Smooth muscle cell (in vitro differentiated cells): Measurements from ENCODE around the gene RASSF7. TPM values are rescaled to one million over a fixed set of nuclear protein-coding genes. Genes with fewer than 3 reads are reported as not detected.

ENCODE experiments used
- DNase-seq: peaks from one replicate; lab custom pipeline; 2025; ENCODE audit not compliant: unreplicated experiment; lab: John Stamatoyannopoulos, UW
- H2AFZ ChIP-seq: fragments of 200-600 bp; sonication (generic); 2 replicates; pipeline ENCODE4 v1.6.0; 2016; ENCODE audit warnings: antibody characterized with exemption, low read depth, mild to moderate bottlenecking
- H3F3A ChIP-seq: fragments of 200-600 bp; sonication (generic); 2 replicates; pipeline ENCODE4 v1.6.0; 2017; ENCODE audit warnings: antibody characterized with exemption, low read depth
- H3K27ac ChIP-seq: fragments of 200-600 bp; sonication (generic); 2 replicates; pipeline ENCODE4 v1.5.1; 2016; ENCODE audit warnings: low read depth, mild to moderate bottlenecking
- H3K27me3 ChIP-seq: fragments of 200-600 bp; sonication (generic); 2 replicates; pipeline ENCODE4 v1.6.1; 2016; ENCODE audit warnings: low read depth, mild to moderate bottlenecking
- H3K36me3 ChIP-seq: fragments of 200-600 bp; sonication (generic); 2 replicates; pipeline ENCODE4 v1.5.1; 2016; ENCODE audit warnings: low read depth
- H3K4me1 ChIP-seq: fragments of 200-600 bp; sonication (generic); 2 replicates; pipeline ENCODE4 v1.5.1; 2016; ENCODE audit warnings: low read depth
- H3K4me2 ChIP-seq: fragments of 200-600 bp; sonication (generic); 2 replicates; pipeline ENCODE4 v1.6.0; 2016; ENCODE audit warnings: mild to moderate bottlenecking
- H3K4me3 ChIP-seq: fragments of 200-600 bp; sonication (generic); 2 replicates; pipeline ENCODE4 v1.5.1; 2016; ENCODE audit warnings: mild to moderate bottlenecking
- H3K79me2 ChIP-seq: fragments of 200-600 bp; sonication (generic); 2 replicates; pipeline ENCODE4 v1.6.0; 2016; ENCODE audit warnings: low read depth, mild to moderate bottlenecking
- H3K9ac ChIP-seq: fragments of 200-600 bp; sonication (generic); 2 replicates; pipeline ENCODE4 v1.6.0; 2016; ENCODE audit warnings: low read depth
- H3K9me3 ChIP-seq: fragments of 200-600 bp; sonication (generic); replicated peaks from 2 replicates; pipeline ENCODE4 v1.5.1; 2016; ENCODE audit warnings: low read depth
- H4K20me1 ChIP-seq: fragments of 200-600 bp; sonication (generic); 2 replicates; pipeline ENCODE4 v1.6.0; 2016; ENCODE audit warnings: low read depth
- WGBS: methylation state at CpG from one replicate; pipeline ENCODE4 v1.1.7; 2016; ENCODE audit warnings: low lambda C conversion rate; 5-methylcytosine and 5-hydroxymethylcytosine counted together
- polyA plus RNA-seq: library from polyadenylated mRNA; unstranded; fragments of >200 nt; fragmentation: Nextera tagmentation; extraction: Ambion mirVana; gene quantifications from 2 replicates; pipeline ENCODE4 v1.2.1, GENCODE V29; 2016
- total RNA-seq: library from RNA; depleted of rRNA; stranded (reverse); fragments of >200 nt; gene quantifications from 2 replicates; pipeline ENCODE4 v1.2.3, GENCODE V29; 2014
- TF ChIP-seq, protein P1 (sequence below): fragments of 200-600 bp; sonication (generic); IDR thresholded peaks from 2 replicates; pipeline ENCODE4 v1.5.1; 2017; ENCODE audit warnings: borderline replicate concordance, mild to moderate bottlenecking, antibody characterized with exemption; ENCODE audit not compliant: insufficient read depth, poor library complexity, severe bottlenecking

Gene RASSF7
- total and polyA plus RNA-seq, 2 experiments from 2014 or later: 18.6 to 20.4 TPM

DNA sequence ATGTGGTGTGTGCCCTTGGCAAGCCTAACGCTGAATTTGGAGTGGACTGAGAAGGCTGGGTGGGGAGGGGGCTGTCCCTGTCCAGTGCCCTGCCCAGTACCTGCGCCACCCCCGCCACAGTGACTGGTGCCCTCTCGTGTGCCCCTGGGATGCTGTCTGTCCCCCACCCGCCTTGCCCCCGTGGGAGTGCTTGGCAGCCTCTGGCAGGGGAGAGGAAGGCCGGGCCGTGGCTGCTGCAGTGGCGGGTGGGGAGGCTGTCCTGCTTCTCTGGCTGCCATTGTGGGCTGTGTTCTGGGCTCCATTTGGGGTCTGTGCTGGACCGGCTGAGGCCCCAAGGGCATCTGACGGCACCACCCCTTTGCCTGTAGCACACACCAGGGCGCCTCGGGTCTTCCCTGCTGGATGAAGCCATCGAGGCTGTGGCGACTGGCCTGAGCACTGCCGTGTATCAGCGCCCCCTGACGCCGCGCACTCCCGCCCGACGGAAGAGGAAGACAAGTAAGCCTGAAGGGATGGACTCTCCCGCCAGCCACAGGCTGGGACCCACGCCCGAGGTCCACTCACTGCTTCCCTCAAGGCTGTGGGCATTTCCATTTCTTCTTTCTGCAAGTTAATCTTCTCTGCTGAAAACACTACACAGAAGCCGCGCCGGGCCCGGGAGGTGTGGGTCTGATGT, 37.4 kb downstream of the RASSF7 start:
- Histone ChIP-seq H3K9me3 (no peaks in the 10 kb centered on the region), H3K4me3 (no peak overlapping the region), H3K9ac (no peak overlapping the region), H3K79me2 (peaks cover 16% of the 10 kb centered on the region), H3K27me3 (no peaks in the 10 kb centered on the region), H4K20me1 (peaks cover 79% of the 10 kb centered on the region), H3F3A (no peaks in the 10 kb centered on the region), H3K4me1 (no peaks in the 10 kb centered on the region), H3K36me3 (peaks cover 6% of the 10 kb centered on the region), H2AFZ (no peak overlapping the region), H3K27ac (no peak overlapping the region), H3K4me2 (no peak overlapping the region)
- TF ChIP-seq, protein P1, sequence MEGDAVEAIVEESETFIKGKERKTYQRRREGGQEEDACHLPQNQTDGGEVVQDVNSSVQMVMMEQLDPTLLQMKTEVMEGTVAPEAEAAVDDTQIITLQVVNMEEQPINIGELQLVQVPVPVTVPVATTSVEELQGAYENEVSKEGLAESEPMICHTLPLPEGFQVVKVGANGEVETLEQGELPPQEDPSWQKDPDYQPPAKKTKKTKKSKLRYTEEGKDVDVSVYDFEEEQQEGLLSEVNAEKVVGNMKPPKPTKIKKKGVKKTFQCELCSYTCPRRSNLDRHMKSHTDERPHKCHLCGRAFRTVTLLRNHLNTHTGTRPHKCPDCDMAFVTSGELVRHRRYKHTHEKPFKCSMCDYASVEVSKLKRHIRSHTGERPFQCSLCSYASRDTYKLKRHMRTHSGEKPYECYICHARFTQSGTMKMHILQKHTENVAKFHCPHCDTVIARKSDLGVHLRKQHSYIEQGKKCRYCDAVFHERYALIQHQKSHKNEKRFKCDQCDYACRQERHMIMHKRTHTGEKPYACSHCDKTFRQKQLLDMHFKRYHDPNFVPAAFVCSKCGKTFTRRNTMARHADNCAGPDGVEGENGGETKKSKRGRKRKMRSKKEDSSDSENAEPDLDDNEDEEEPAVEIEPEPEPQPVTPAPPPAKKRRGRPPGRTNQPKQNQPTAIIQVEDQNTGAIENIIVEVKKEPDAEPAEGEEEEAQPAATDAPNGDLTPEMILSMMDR: no peak
- DNase-seq: no peak
- WGBS: 97% methylated on average over 24 of the region's 30 CpGs

DNA sequence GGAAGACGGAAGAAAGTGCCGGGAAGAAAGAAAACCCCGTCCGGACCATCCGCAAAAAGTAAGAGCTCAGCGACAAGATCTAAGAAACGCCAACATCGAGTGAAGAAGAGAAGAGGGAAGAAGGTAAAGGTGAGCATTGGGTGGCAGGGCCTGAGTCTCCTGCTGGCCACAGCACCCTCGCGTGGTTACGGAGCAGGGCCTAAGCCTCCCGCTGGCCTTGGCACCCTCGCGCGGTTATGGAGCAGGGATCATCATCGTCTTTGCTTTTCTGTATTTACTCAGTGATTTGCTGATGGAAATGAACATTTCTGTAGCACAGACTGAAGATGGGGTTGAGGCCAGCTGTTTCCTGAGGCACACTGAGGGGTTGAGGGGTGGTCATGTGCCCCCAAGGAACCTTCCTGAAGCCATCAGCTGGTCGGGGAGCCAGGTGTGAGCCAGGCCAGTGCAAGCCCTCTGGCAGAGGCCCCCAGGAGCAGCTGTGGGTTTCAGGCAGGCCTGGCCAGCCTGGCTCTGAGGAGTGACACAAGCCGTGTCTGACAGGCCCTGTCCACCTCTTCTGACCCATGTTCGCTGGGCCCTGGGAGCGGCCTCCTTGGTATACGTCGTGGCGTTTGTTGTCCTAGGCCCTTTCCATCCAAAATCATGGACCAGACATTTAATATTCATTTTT, 40.9 kb downstream of the RASSF7 start:
- Histone ChIP-seq H3F3A (no peaks in the 10 kb centered on the region), H3K9ac (no peak overlapping the region), H3K27ac (no peak overlapping the region), H3K9me3 (no peaks in the 10 kb centered on the region), H3K4me2 (no peak overlapping the region), H3K36me3 (peaks cover 11% of the 10 kb centered on the region), H3K27me3 (no peaks in the 10 kb centered on the region), H2AFZ (no peak overlapping the region), H3K4me1 (no peaks in the 10 kb centered on the region), H4K20me1 (peaks cover 64% of the 10 kb centered on the region), H3K79me2 (no peaks in the 10 kb centered on the region), H3K4me3 (no peak overlapping the region)
- TF ChIP-seq, protein P1: no peak
- WGBS: 97% methylated on average over 23 of the region's 23 CpGs
- DNase-seq: no peak

DNA sequence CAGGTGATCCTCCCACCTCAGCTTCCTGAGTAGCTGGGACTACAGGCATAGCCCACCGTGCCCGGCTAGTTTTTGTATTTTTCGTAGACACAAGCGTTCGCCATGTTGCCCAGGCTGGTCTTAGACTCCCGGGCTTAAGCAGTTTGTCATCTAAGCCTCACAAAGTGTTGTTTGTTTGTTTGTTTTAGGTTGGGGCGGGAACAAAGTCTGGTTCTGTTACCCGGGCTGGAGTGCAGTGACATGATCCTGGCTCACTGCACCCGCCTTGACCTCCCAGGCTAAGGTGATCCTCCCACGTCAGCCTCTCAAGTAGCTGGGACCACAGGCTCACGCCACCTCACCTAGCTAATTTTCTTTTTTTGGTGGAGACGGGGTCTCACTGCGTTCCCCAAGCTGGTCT, 42.4 kb downstream of the RASSF7 start:
- WGBS: 96% methylated on average over 13 of the region's 13 CpGs

More for the DNA sequence above, 42.4 kb downstream of the RASSF7 start:
- DNase-seq: no peak
- H3K4me3 ChIP-seq: no peak overlapping the region
- H4K20me1 ChIP-seq: peaks cover 50% of the 10 kb centered on the region
- no peaks in the 10 kb centered on the region for H3K79me2 ChIP-seq
- no peak overlapping the region for H3K4me2 ChIP-seq
- TF ChIP-seq, protein P1: no peak
- H3K36me3 ChIP-seq: peaks cover 15% of the 10 kb centered on the region
- no peaks in the 10 kb centered on the region for H3F3A ChIP-seq
- no peaks in the 10 kb centered on the region for H3K27me3 ChIP-seq
- H3K9me3 ChIP-seq: no peaks in the 10 kb centered on the region
- H2AFZ ChIP-seq: no peak overlapping the region
- H3K9ac ChIP-seq: no peak overlapping the region
- H3K4me1 ChIP-seq: no peaks in the 10 kb centered on the region
- no peak overlapping the region for H3K27ac ChIP-seq
